Type B pancreatic cell (in vitro differentiated cells): ENCODE results near the gene COLEC11. TPM values are rescaled to one million over a fixed set of nuclear protein-coding genes. Genes with fewer than 3 reads are reported as not detected.

Source experiments
- DNase-seq: peaks from one replicate; pipeline ENCODE4 v3.0.0; 2021; ENCODE audit warnings: mixed read lengths; ENCODE audit not compliant: unreplicated experiment; ENCODE audit errors: extremely low spot score
- H3K27ac Mint-ChIP-seq: 2 replicates; pipeline ENCODE4 v1.8.0; 2021; ENCODE audit warnings: mild to moderate bottlenecking, mixed read lengths
- H3K27me3 Mint-ChIP-seq: 2 replicates; pipeline ENCODE4 v1.8.0; 2021; ENCODE audit warnings: mixed read lengths
- H3K36me3 Mint-ChIP-seq: 2 replicates; pipeline ENCODE4 v1.8.0; 2021; ENCODE audit warnings: mixed read lengths
- H3K4me1 Mint-ChIP-seq: one replicate; pipeline ENCODE4 v1.8.0; 2021; ENCODE audit warnings: mixed read lengths; ENCODE audit not compliant: unreplicated experiment
- H3K4me3 Mint-ChIP-seq: 2 replicates; pipeline ENCODE4 v1.8.0; 2021; ENCODE audit warnings: mild to moderate bottlenecking, mixed read lengths
- H3K9me3 Mint-ChIP-seq: 2 replicates; pipeline ENCODE4 v1.8.0; 2021; ENCODE audit warnings: mixed read lengths
- total RNA-seq: library from RNA; stranded (reverse); gene quantifications from 2 replicates; pipeline ENCODE4 v1.2.1, GENCODE V29; 2021; ENCODE audit warnings: low replicate concordance
- TF ChIP-seq, protein P1 (sequence below): fragments of 200-600 bp; sonication (generic); conservative IDR thresholded peaks from 2 replicates; pipeline ENCODE4 v1.5.0; 2021; ENCODE audit warnings: antibody characterized with exemption, mild to moderate bottlenecking

The COLEC11 gene
- total RNA-seq, 1 donor from 2014 or later, result 0.63 TPM

DNA sequence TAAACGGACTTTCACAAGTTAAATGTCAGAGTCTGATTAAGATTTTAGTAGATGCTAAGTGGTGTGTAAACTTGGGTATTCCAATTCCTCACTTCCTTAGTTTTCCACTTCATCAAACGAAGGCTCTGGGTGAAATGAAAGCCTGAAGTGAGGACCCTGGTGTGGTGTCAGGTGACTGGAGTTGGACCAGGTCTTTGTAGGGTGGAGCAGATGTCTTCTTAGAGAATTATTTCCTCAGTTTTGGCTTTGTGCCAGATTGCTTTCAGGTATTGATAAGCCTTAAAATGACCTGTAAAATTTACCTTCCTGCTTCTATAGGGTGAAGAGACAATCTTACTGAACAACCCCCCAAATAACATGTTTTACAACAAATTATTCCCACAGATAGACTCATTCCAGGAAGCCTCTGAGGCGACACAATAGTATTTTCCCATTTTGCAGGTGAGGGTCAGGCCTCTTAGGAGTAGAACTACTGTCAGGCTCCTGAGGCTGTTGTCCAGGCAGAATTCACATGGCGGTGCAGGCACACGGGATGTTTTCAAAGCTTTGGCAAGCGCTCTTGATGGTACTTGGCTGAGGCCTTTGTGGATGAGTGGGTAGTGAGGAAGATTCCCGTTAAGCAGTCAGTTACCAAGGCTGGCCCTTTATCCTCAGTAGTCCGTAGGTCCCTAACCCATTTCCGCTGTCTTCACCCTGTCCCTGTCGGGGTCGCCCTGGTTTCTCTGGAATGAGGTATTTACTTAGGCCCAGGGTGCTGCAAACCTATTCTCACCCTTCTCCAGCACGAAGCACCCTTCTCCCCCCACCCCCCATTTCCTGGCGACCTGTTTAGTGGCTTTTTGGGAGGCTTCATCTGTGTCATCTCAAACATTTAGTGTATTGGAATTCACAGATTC, 13.3 kb upstream of the COLEC11 start:
- Mint-ChIP-seq H3K36me3 (peaks cover 52% of the 10 kb centered on the region), H3K27ac (no peak overlapping the region), H3K9me3 (no peaks in the 10 kb centered on the region), H3K4me3 (no peak overlapping the region), H3K27me3 (no peaks in the 10 kb centered on the region), H3K4me1 (peaks cover 37% of the 10 kb centered on the region)
- DNase-seq, result no peak
- TF ChIP-seq, protein P1, sequence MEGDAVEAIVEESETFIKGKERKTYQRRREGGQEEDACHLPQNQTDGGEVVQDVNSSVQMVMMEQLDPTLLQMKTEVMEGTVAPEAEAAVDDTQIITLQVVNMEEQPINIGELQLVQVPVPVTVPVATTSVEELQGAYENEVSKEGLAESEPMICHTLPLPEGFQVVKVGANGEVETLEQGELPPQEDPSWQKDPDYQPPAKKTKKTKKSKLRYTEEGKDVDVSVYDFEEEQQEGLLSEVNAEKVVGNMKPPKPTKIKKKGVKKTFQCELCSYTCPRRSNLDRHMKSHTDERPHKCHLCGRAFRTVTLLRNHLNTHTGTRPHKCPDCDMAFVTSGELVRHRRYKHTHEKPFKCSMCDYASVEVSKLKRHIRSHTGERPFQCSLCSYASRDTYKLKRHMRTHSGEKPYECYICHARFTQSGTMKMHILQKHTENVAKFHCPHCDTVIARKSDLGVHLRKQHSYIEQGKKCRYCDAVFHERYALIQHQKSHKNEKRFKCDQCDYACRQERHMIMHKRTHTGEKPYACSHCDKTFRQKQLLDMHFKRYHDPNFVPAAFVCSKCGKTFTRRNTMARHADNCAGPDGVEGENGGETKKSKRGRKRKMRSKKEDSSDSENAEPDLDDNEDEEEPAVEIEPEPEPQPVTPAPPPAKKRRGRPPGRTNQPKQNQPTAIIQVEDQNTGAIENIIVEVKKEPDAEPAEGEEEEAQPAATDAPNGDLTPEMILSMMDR, result no peak

DNA sequence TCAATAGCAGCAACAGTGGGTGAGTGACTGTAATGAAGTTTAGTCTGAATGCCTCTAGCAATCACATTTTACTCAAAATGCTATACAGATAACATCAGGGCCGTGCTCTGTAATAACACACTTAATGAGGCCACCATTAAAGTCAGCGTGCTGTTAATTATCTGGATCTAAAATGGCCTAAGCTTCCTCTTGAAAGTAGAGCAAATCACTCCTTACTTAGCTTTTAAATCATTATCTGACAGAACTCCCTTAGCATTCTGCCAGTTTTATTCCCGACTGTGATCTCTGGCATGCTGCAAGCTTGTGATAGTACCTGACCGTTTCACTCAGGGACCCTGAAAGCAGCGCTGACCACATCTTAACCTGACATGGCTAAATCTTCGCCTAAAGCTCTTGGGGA, 10.8 kb upstream of the COLEC11 start:
- Mint-ChIP-seq H3K27ac (no peak overlapping the region), H3K4me3 (no peak overlapping the region), H3K9me3 (no peaks in the 10 kb centered on the region), H3K36me3 (peaks cover 33% of the 10 kb centered on the region), H3K4me1 (peaks cover 19% of the 10 kb centered on the region), H3K27me3 (no peaks in the 10 kb centered on the region)
- TF ChIP-seq, protein P1, result no peak
- no peak for DNase-seq

DNA sequence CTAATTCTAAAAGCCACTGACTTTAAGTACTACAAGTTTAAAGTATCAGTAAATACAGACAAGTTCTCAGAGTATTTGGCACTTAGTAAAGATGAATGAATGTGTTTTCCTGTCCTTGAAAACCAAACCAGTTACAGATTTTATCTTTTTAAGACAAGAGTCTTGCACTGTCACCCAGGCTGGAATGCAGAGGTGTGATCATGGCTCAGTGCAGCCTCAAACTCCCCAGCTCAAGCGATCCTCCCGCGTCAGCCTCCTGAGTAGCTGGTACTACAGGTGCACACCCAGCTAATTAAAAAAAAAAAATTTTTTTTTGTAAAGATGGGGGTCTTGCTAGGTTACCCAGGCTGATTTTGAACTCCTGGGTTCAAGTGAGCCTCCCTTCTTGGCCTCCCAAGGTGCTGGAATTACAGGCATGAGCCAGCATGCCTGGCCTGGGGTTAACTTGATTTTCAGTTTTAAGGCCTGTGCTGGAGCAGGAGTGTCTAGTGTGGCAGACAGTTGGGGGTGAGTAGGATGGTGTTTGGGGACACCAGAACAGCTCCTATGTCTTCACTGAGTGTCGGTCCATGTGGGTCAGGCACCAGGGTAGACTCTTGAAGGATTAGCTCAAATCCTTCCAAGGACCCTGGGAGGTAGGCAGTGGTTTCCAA, 10.2 kb upstream of the COLEC11 start:
- no peaks in the 10 kb centered on the region for H3K27me3 Mint-ChIP-seq
- no peak overlapping the region for H3K4me3 Mint-ChIP-seq
- peaks cover 29% of the 10 kb centered on the region for H3K36me3 Mint-ChIP-seq
- no peak overlapping the region for H3K27ac Mint-ChIP-seq
- TF ChIP-seq, protein P1, result no peak
- peaks cover 12% of the 10 kb centered on the region for H3K4me1 Mint-ChIP-seq
- no peak for DNase-seq
- H3K9me3 Mint-ChIP-seq, result no peaks in the 10 kb centered on the region

DNA sequence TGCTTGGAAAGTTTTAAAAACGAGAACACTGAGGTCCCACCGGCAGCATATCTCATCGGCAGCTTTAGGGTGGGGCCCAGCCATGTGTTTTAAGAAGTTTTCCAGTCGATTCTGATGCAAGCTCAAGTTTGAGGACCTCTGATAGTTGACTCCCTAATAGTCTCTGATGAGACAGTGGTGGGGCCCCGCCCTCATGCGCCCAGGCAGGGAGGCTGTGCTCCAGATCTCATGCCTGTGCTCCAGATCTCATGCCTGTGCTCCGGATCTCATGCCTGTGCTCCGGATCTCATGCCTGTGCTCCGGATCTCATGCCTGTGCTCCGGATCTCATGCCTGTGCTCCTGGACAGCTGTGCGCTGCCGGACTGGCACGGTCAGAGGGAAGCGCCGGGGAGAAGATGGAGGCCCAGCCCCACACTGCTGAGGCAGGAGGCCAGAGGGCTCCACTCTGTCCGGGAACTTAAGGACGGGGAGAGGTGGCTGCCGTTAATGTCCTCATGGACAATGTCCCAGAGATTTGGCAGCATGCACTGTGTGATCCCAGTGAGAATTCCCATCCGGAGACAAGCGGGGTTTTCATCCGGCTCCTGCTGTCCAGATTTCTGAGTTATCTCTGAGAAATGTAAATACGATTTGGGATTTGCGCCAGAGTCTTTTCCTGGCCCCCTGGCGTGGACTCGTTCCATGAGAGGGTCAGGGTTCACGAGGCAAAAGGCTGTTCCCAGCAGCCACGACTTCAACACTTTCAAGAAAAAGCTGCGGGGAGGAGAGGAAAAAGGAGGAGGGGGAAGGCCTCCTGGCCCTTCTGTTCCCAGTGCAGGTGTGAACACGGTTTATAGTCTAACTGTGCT, 9.4 kb upstream of the COLEC11 start:
- no peak for DNase-seq
- TF ChIP-seq, protein P1, result no peak
- no peak overlapping the region for H3K4me3 Mint-ChIP-seq
- no peak overlapping the region for H3K27ac Mint-ChIP-seq
- H3K27me3 Mint-ChIP-seq, result no peaks in the 10 kb centered on the region
- H3K9me3 Mint-ChIP-seq, result no peaks in the 10 kb centered on the region
- peaks cover 27% of the 10 kb centered on the region for H3K36me3 Mint-ChIP-seq
- H3K4me1 Mint-ChIP-seq, result peaks cover 7% of the 10 kb centered on the region

DNA sequence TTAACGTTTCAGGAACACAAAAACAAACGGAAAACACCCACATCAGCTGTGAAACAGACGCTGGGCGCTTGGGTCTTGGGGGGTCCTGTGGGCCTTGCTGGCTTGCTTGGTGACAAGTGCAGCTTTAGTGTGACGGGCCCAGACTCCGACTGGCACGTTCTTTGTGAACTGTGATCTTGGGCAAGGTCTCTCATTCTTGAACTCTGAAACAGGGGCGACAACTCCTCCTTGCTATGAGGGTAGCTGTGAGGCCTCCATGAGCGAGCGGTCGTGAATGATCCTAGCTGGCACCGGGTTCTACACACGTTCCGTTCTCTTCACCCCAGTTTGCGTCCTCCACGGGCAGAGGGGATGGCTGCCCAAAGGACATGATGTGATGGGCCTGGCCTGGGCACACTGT, 8.7 kb upstream of the COLEC11 start:
- no peak overlapping the region for H3K4me3 Mint-ChIP-seq
- H3K4me1 Mint-ChIP-seq, result peaks cover 4% of the 10 kb centered on the region
- TF ChIP-seq, protein P1, result no peak
- no peaks in the 10 kb centered on the region for H3K9me3 Mint-ChIP-seq
- H3K27me3 Mint-ChIP-seq, result no peaks in the 10 kb centered on the region
- no peak overlapping the region for H3K27ac Mint-ChIP-seq
- peaks cover 23% of the 10 kb centered on the region for H3K36me3 Mint-ChIP-seq
- no peak for DNase-seq
